Kidney tubule cell (primary cell): ENCODE results near the gene AGBL1.
A peak's percentile ranks its signal among the peaks of the same experiment; 100 is the strongest.

Experiments used
- DNase-seq: peaks from one replicate; pipeline ENCODE4 v3.0.0-alpha.2; 2018; ENCODE audit warnings: low spot score

AGBL1 gene

DNA sequence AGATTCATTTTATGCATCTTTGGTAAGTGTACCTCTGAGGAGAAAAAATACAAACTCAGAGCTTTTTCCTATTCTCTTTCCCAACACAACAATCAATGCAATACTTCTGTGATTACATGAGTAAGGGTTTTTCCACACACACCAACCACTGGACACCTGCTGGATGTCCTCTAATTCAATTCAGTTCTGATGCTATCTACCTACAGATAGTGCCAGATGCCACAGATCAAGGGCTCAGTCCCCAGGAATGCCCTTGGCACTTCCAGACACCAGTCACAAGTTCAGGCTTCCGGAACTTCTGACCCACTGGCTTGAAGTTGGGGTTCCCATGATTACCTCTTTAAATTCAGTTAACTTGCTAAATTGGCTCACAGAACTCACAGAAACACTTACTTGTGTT is 511.5 kb downstream of the AGBL1 start:
- DNase-seq: no peak

DNA sequence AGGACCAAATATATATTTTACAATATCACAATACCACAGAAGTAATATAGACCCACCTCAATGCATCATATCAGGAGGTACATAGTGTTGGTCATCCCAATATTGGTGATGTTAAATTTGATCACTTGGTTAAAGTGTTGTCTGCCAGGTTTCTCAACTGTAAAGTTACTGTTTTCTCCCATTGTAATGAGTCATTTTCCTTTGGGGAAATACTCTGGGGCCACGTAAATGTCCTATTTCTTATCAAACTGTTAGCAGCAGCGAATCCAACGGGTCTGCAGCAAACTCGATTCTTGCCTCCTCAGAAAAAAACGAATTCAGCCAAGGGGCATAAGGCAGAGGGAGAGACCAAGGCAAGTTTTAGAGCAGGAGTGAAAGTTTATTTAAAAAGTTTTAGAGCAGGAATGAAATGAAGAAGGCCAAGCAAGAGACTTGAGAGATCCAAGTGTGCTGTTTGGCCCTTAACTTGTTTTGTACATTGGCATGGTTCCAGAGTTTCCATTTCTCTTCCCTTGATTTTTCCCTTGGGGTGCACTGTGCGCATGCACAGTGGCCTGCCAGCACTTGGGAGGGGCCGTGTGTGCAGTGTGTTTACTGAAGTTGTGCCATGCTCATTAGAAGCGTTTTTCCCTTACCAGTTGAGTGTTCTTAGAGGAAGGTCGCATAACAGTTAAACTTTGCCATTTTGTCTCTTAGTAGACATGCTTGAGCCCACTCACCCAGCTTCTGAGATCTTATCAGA is 512.5 kb downstream of the AGBL1 start:
- DNase-seq: no peak

DNA sequence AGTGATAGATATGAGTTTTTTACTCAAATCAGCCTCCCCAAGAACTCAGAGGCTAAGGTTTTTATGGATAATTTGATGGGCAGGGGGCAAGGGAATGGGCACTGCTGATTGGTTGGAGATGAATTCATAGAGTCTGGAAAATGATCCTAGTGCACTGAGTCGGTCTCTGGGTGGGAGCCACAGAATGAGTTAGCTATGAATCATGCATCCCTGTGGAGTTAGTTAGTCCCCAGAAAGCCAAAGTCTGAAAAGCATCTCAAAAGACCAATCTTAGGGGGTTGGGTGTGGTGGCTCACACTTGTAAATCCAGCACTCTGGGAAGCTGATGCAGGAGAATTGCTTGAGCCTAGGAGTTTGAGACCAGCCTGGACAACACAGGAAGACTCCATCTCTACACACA is 516.1 kb downstream of the AGBL1 start:
- DNase-seq: no peak

DNA sequence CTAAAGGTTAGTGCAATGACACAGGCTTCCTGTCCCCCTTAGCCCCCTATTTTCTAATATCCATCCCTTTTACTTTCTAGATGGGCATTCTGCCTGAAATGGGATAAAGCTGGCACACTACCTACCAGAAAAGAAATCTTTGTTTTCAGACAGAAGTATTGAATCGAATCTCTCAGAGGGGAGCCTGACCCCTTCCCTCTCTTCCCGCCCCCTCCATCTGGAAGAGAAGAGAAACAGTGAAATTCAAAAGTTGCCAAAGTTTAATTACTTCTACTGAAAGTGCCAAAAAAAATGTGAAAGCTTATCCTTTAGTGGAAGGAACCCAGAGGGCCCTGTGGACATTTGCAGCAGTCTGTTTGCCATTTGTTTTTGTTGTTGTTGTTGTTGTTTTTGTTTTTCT is 523.8 kb downstream of the AGBL1 start:
- DNase-seq: no peak

DNA sequence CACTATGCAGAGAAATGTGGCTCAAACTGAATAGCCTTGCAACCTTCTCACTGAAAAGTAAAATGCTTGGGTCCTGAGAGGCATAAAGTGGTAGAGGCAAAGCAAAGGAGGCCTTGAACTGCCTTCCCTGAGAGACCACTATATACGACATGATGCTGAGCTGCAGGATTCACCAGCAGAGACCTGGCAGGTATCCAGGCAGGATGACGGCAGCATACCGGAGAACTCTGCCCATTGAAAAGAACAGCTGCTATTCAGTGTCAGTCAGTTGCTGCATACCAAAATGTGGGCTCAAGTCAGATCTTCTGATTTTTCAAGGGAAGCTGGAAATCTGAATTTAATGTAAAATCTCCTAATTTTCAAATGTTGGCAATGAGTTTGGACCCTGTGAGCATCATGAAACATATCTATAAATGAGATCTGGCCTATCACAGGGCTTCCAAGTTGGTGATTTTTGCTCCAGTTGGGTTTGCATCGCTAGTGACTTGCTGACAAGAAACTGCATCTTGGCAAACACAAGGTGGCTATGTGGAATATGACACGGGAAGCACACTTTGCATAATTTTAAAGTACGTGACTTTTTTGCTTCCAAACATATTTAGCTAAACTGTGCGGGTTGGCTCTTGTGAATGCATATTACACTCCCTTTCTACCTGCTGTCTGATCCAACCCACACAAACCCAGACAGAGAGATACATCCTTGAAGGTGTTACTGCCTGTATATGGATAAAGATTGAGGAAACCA is 529.0 kb downstream of the AGBL1 start:
- DNase-seq: peak; percentile 33

DNA sequence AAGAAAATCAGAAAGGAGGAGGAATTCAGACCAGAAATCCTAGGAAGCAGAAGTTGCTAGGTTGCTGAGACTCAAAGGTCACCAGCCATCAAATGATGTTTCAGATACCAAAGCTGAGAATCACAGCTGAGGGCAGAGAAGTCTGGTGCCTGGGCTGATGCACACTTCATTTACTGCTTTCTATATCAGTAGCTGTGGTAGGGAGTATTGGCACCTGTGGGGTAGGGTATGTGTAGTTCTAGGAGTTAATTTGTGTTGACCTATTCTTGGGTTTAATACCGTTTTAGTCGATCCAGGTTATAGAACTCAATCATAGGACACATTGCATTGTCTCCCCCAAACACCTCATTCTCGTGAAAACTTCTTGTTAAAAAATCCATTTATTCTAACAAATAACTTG is 529.6 kb downstream of the AGBL1 start:
- no peak for DNase-seq

DNA sequence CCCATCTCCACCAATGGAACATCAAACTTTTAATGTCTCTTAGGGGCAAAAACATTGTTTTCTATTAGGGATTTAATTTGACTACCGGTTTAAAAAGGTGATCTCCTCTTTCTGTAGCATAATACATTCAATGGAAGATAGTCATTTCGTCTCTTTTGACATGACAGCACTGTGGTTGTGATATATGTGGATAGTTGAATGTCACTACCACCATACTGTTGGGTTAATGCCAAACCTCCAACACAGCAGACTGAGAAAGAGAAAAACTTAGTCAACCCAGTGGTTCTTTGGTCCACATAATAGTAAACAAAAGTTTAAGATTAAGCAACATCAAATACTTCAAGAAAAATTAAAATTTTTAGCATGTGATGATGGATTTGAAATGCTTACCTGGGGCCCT is 530.4 kb downstream of the AGBL1 start:
- no peak for DNase-seq

DNA sequence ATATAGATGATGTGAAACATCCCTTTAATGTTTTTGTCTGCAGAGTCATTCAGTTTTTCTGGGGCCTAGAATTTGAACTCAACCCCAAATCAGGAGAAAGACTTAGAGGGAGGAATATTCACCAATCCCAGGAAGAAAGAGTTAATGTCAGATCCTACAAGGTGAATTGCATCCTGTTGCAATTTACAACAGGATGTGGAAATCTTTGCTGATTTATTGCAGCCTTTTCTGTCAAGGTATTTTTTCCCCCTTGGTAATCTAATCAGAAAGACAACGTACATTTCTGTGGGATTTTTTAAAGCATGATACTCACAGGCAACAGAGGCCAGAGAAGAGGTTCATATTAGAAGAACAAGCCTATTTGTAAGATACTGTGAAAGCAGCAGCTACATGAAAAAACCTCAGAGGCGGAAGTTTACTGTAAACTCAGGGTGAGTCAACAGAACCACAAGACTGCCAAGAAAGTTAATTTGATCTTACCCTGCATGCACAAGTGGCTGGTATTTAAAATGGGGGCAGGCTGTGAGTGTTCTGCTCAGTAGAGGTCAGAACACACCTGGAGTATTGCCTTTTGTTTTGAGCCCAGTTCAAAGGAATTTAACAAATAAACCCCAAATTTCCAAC is 531.9 kb downstream of the AGBL1 start:
- DNase-seq: peak; percentile 48

DNA sequence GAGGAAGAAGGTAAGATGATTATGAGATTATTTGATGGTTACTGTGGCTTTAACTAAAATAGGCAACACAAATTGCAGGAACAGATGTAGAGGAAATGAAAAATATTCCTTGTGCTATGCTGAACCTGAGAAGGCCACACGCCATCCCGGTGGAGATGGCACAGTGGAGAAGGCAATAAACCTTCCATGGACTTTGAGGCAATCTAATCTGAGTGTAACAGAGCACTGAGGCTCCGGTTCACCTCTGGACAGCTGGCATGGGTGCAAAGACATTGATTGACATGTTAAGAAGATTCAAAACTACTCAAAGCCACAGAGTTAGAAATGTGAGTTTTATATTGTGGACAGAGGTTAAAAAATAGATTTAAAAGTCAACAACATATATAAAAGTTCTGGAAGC is 535.7 kb downstream of the AGBL1 start:
- no peak for DNase-seq

DNA sequence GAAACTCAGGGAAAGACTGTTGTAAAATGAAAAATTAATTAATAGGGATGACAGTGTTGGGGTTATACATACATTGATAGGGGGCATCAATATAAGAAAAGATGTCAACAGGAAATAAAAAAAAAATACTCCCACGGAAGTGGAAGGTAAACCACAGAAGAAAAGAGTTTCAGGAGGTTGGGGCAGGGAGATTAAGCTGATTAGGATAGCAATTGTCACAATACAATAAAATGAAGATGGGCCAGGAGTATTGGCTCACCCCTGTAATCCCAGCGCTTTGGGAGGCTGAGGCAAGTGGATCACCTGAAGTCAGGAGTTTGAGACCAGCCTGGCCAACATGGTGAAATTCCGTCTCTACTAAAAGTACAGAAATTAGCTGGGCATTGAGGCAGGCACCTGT is 536.1 kb downstream of the AGBL1 start:
- DNase-seq: no peak

DNA sequence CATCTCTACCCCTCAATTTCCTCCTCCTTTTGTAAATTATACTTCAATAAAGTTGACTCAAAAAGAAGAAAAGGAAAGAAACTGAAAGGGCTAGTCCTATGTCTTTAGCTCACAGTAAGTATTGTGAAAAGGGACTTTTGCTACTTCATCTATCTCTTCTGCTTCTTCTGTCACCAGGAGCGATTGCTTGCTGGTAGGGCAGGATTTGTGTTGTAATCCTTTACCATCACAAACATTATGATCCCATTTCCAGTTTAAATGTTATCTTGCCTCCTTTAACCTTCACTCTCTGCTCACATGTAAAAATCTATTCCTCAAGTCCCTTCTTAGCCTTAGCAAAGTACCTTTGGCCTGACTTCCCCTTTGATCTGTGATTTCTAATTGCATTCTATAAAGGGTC is 537.1 kb downstream of the AGBL1 start:
- no peak for DNase-seq

DNA sequence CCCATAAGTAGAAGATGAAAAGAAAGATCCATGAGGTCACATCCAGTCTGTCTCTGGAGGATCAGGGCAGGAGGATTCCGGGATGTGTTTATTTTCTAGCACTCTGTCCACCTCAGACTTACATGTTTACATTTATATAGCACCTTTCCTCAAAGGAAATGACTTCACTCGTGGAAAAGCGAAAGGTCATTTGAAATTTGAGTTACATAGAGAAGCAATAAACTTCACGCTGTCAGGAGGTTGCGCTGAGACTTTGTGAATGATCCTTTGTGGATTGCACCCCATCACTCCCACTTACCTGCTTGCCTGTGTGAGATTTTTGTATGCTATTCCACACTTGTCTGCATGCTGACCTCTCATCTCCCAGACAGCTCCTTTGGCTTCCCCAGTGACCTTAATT is 540.5 kb downstream of the AGBL1 start:
- DNase-seq: no peak

DNA sequence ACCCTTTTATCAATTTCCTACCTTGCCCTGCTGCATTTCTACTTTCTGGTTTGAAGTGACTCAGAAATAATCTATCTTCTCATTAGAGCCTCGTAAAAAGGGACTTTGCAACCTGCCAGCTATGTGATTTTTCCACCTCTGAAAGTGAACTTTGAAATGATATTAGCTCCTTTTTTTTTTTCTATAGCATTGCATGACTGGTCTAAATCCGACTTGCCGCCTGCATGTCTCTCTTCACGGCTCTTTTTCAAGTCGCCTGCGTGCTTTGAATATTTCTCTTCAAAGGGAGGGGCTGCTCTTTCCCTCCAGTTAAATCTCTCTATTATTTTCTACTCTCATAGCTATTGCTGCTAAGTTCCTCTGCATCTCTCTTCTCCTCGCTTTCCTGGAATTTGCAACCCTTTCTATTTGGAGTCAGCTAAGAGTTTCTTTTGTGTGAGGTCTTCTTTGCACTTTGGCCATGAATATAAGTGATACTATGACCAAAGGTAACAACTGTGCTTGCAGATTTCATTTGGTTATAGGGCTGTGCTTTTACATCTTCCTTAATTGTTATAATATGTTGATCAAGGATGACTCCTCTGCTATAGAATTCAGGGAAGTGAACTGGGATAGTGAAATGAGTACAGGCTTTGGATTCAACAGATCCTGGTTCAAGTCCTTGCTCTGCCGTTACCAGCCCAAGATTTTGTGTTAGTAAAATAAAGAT is 541.1 kb downstream of the AGBL1 start:
- DNase-seq: no peak

DNA sequence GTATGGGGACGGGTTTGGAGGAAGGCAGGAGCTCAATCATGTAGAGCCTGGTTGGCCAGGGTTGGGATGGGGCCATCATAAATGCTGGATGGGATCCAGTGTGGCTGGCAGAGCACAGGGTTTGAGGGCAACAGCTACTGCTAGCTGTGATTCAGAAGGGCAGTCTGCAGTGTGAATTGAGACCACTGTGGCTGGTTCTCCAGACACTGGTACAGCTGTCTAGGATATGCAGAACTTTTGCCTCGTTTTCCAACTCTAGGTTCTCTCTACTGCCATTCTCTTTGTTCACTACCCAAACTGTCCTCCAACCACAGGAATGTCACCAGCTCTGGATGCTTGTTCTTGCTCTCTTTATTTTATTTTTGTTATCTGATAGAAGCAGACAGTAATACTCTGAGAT is 543.6 kb downstream of the AGBL1 start:
- DNase-seq: no peak

DNA sequence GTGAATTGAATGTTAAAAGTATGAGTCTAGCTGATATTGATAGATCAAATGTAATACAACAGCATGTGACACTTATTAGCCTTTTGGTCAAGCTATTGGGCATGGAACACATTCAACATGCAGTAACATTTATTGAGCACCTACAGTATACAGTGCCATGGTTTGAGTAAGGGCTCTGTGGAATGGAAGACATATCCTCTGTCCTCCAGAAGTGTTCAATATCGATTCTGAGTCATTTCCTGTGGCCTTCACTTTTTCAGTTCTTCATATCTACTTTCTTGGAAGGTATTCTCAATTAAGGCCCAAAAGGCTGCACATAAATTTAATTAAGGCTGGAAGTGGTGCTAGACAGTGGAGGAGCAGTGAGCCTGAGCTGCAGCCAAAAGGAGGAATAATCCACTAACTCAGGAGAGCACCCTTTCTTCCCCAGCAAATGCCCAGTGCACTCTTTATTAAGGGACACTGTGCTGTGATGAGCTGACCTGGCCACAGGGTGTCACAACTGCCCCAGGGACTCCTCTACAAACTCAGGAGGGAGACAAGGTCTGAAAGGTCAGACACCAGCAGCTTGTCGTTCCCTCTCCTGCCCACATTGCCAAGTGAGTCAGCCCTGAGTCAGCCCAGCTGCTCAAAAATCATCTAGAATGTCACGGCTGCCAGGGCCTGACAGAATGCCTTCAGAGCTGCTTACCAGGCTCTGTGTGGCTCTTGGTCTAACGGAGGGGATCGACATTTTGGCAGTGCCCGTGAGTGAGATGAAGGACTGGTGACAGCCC is 544.8 kb downstream of the AGBL1 start:
- peak; percentile 96 for DNase-seq

DNA sequence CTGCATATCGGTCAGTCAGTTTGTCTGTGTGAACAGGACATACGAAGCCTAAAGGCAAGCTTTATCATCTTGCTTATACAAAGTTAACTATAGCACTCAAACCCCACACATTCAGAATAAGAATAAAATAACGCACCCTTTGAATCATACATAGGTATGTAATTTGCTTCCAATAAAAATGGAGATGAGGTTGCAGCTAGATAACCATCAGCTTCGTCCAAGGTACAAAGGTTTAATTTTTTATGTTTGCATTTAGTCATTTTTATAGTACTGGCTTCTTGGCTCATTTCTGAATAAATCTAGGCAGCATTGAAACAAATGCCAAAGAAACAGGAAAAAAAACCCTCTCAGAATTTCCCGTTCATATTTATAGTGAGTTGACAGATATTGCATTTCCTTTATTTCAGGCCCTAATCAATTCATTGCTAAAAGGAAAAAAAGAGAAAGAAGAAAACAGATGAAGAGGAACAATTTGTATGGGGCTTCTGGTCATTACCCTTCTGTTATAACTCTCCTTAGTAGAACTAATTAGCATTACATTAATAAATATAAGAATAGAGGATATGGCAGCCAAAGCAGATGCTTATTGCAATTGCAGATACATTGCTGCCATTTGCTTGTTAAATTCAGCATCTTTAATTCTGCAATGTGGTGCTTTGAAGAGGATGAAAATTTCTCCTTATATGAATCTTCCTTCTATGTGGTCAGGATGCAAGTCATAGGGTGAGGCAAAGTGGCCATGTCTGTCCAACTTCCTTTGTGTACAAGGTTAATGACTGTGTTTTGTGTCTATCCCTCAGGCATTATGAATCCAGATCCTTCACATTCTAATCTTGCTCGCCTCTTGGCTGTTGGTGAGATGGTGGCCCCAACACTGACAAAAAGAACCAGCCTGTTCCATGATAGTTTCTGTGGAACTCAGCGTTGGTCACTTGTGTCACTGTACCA is 550.0 kb downstream of the AGBL1 start:
- no peak for DNase-seq

DNA sequence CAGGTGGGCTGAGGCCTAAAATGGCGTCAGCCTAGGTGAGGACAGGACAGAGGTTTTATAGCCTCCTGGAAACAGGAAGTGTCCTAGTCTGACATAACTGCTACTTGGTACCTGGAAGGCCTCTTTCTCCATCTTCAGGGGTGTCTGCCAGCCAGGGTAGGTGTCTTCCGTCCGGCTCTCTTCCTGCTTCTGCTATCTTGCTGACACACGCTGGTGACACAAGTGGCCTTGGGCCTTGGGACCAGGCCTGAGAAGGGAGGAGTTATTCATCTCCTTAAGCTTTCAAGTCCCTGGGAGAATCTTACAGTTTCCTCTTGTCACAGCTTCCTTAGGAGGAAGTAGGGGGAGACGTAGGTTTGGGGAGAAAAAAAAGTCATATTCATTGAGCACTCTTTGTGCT is 551.3 kb downstream of the AGBL1 start:
- DNase-seq: no peak

DNA sequence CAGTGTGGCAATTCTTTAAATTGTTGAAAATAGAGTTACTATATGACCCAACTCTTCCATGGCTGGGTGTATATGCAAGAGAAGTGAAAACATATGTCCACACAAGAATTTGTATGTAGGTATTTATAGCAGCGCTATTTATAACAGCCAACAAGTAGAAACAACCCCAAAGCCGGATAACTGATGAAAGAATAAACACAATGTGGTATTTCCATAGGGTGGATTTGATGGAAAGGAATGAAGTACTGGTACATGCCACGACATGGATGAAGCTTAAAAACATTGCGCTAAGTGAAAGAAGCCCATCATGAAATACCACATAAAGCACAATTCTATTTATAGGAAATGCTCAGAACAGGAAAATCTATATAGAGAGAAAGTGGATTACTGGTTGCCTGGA is 554.5 kb downstream of the AGBL1 start:
- DNase-seq: no peak

DNA sequence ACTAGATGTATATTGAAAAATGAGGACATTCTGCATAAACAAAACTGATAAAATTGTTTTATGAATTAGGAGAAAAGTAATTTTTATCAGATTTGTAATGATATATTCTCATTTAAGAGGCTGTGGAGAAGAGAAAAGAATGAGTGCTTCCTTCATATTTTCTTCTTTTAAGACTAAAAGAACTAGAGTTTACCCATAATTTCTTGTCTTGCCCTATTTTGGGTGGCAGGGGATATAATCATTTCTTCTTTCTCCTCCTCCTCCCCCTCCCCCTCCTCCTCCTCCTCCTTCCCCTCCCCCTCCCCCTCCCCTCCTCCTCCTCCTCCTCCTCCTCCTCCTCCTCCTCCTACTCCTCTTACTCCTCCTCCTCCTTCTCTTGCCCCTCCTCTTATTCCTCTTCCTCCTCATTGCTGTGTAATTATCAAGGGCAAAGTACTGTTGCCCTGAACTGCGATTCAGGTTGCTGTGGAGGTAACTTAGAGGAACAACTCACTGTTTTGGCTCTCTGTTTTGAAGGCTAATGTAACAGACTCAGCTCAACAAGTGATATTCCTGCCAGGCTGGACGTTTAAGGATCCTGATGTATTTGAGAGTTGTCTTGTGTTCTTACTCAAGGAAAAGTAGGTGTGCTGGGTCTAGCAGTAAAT is 555.4 kb downstream of the AGBL1 start:
- DNase-seq: no peak

DNA sequence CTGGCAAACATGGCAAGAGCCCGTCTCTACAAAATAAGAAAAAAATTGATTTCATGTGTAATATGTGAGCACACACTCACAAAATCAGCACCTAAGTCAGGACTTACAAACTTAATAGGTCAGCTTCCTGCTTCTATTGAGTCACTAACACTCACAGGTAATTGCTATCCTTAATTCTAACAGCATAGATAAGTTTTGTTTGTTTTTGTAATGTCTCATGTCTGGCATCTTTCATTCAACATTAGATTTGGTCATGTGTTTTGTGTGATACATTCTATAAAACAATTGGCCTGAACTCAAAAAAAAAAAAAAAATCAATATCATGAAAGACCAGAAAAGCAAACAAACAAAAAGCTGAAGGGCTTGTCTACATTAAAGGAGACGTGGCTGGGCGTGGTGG is 564.7 kb downstream of the AGBL1 start:
- no peak for DNase-seq
